HG02970 (cell line): ENCODE data around the gene PRPS2.

Source experiments
- ATAC-seq: cut with Tn5 transposase; IDR thresholded peaks from one replicate; pipeline ENCODE4 v1.9.1; 2021; ENCODE audit warnings: mild to moderate bottlenecking, moderate library complexity, moderate number of reproducible peaks; ENCODE audit not compliant: unreplicated experiment, low FRiP score

PRPS2 gene

DNA sequence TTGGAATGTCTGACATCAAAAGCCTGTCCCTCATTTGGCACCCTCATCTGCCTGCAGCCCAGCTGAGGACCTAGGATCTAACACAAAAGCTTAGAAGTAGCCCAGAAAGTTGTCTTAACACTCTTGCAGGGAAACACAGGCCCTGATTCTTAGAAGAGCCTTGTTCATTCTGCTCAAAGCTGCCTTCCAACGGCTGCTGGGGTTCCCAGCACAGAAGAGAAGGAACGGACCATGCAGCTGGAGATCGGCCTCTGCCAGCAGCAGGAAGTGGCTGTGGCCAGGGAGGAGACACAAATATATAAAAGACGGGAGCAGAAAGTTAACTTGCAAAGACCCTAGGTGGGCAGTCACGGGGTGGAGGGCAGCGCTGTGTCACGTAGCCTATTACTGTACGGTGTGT lies 20.4 kb downstream of the PRPS2 start:
- no peak for ATAC-seq

DNA sequence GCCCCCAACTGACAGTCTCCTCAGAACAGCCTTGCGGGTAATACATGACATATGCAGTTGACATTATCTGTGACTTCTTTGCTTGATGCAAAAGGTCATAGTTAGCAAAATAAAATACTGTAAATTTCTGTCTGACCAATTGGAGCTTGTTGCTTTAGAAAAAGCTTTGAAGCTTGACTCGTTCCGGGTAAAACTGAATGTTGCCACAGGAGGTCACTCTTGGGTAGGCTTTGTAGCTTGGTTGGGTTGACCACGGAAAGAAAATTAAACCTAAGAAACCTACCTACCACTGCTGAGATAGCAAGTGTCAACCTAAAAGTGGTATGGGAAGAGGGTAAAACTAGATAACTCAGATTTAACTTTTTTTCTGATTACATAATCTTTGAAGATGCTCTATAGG lies 23.2 kb downstream of the PRPS2 start:
- no peak for ATAC-seq

DNA sequence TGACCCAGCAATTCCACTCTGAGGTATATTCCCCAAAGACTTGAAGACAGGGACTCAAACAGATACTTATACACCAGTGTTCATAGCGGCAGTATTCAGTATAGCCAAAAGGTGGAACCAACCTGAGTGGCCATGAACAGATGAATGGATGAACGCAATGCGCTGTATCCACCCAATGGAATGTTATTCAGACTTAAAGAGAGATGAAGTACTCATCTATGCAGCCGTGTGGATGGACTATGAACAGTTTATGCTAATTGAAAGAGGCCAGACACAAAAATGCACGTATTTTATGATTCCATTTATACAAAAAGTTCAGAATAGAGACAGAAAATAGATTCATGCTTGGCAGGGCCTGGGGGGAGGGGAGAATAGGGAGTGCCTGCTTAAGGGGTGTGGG lies 26.3 kb downstream of the PRPS2 start:
- no peak for ATAC-seq

DNA sequence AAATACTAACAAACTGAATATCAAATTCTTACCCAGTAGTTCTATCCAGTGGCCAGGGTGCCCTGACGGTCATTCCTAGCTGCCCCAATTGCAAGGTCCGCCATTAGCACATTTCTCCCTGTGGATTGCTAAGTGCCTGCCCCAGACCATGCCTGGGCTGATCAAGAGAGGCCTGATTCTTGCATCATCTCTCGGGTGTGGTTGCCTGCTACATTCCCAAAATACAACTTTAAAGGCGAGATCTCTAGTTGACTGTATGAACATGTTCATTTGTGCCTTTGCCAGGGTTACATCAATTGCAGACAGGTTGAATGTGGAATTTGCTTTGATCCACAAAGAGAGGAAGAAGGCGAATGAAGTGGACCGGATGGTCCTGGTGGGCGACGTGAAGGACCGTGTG lies 28.0 kb downstream of the PRPS2 start:
- ATAC-seq, result no peak

DNA sequence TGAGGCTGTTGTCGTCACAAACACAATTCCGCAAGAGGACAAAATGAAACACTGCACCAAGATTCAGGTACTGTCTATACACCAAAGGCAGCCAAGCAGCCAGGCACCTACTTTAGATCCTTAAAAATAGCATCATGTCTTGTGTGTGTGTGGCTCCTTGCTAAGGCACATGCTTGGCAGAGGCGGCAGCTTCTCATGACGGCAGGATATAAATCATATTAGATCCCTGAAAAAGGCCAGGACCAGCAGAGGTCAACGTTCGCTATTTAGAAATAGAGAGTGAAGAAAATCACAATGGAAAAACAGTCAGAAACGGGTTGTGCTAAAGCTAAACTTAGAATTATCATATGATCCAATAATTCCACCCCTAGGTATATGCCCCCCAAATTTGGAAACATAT lies 29.5 kb downstream of the PRPS2 start:
- no peak for ATAC-seq

DNA sequence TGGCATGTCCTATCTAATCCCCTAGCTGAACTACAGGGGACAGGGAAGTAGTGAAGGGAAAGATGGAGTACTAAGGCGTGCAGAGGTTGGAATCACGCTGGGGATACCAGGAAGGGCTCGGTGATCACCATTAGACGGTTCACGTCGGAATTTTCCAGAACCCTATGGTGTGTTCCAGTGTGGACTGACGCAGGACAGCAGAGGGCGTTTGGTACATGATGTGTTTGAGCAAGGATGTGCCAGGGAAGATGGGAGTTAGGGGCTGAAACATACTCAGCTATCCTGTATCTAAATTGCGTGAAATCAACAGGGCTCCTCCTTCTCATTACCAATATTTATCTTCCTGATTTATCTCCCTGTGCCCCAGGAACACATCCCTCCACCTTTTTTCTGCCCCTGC lies 33.7 kb downstream of the PRPS2 start:
- ATAC-seq, result no peak

DNA sequence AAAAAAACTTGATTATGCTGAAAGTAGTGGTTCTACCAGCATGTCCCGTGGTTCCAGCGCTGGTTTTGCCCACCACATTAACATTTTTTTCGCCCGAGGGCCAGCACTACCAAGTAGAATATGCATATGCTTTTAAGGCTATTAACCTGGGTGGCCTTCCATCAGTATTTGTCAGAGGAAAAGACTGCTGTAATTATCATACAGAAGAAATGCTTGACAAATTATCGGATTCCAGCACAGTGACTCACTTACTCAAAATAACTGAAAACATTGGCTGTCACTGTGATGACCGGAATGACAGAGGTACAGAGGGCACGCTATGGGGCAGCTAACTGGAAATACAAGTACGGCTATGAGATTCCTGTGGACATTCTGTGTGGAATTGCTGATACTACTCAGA lies 34.6 kb downstream of the PRPS2 start:
- no peak for ATAC-seq

DNA sequence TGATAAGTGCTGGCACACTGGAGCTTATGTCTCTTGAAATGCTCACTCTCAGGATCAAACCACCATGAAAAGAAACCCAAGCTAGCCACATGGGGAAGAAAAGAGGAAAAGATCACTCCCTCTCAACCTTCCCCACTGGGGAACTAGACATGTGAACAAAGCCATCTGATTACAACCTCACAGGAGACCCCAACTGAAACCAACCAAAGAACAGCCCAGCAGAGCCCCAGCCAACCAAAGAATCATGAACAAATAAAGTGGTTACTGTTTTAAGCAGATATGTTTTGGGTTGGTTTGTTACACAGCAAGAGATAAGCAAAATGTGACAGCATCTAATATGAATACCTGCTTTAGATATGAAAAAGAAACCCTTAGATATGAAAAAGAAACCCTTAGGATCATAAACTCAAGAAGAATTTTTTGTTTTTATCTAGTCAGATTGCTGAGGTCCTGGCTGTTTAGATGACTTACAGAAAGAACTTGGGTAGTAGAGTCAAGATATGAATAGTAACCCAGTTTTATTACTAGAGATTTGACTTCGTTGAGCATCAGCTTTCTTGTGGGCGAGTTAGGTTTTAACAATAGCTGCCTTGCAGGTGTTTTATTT lies 52.0 kb downstream of the PRPS2 start:
- no peak for ATAC-seq

DNA sequence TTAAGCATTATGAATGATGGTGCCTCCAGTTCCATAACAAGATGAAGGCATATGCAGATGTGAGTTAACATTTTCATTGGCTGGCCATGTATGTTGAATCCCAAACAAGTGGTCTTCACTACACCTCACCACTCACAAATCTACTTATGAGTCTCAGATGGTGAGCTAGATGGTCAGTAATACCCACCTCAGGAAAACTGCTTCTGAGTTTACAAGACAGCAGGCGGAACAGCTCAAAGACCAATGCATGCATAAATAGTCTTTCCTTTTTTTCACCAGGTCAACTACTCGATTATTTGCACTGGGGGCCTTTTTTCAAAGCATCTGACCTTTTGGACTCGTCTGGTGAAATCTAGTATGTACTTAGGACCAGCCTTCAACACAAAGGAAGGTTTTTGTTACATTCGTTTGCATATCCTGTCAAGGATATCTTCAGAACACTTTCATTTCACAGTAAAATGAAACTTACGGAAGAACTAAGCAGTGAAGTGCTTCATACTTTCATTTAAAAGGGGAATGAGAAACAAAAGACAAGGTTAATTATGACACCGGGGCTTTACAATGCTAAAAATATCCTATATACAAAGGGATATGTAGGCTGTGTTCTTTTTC lies 52.6 kb downstream of the PRPS2 start:
- peak; percentile 85 for ATAC-seq

DNA sequence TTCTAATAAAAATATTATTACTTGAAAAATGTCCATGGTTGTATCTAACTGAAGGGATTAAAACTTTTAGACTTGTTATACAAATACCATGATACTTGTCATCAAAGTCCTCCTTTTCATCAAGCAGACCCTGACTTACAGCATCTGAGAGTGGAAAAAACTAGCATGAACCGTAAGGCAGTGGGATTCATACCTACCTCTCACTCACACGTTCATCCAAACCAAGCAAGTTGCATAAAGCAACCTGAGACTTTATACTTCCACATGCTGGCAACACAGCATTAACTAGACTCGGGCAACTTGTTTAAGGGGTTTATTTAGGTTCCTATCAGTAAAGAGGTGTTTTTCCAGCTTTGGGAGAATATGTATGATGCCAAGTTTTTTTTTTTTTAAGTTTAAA lies 53.1 kb downstream of the PRPS2 start:
- peak; percentile 17 for ATAC-seq

DNA sequence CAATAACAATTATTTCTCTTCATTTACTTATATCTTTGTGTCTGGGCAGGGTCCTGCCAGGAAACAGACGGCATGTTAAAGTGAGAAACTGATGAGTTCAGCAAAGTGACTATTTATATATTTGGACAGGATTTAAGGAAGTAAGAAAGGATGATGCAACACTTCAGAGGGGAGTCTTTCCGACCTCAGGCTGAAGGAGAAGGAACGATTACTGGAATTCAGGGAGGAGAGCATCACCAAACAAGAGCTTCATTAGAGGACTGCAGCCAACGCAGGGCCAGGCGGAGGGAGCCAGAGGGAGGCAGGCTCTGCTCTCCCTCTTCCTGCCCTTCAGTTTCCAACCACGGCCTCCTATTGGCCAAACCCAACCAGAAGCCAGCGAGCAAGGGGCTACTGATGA lies 74.1 kb downstream of the PRPS2 start:
- ATAC-seq, result no peak

DNA sequence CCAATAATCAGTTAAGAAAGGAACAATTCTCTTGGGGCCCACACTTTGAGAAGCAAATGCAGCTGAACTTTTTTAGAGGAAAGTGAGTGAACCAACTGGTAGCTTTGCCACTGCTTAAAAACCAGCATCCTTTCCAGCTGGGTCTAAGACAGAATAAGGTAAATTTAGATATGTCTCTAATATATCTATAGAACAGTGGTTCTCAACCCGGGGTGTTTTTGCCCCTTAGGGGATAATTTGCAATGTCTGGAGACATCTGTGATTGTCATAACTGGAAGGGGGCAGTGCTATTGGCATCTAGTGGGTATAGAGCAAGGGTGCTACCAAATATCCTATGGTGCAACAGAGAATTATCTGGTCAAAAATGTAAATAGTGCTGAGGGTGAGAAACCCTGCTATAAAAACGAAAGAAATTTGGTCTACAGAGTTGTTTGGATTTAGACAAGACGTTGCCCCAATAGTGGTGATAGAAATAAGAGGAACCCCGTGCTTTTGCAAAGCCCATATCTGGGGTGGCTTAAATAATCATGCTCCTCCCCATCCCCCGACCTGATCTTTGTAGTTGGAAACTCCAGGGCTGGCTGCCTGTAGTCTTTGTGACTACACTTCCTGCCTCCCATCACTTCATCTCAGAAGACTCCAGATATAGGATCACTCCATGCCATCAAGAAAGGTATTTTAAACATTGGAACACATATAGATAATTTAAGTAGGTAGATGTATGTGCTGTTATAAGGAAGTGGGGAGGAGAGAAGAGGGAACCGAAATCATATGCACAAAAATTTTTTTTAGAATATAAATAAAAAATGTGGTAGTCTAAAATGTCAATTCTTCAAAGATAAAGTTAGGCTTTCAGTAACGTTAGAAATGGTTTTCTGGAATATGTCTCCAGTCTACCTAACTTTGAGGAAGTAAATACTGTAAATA lies 75.5 kb downstream of the PRPS2 start, which contains the start of gene TLR7:
TLR7 (plus strand) TSS at position 622 of the 927 bp plus-strand sequence. CDS start 507 bp downstream, outside the sequence.
- ATAC-seq, result no peak

DNA sequence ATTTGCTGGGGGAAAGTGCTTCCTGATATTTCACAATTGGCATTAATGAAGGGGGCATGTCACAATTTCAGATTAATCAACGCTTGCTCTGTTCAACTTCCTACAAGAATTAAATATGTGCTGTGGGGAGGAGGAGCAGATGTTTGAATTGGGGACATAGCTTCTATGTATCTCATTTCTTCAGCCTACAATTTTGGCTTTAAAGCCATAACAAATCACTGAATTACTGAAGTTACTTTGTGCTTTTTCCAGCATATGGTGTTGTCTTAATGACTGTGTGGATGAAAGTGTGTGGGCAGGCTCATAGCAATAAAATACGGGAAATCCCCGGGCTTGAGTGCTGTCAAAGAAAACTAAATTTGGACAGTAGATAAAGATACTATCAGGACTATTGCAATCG lies 76.5 kb downstream of the PRPS2 start:
- no peak for ATAC-seq

DNA sequence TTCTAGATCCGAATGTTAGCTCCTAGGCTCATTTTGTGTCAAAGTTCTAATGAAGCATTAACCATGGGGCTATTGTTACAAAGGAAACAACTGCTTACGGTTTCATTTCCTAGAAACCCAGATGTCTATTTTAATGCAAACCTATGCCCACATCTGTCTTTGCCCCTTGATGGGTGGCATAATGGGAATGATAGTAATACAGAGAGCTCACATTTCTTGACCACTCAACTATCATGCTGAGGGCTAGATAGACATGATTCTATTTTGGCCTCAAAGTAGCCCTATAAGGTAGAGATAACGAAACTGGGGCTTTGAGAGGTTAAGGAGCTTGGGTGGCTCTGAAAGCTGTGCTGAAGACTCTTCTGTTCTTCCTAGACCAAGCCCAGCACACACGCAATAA lies 77.5 kb downstream of the PRPS2 start:
- no peak for ATAC-seq

DNA sequence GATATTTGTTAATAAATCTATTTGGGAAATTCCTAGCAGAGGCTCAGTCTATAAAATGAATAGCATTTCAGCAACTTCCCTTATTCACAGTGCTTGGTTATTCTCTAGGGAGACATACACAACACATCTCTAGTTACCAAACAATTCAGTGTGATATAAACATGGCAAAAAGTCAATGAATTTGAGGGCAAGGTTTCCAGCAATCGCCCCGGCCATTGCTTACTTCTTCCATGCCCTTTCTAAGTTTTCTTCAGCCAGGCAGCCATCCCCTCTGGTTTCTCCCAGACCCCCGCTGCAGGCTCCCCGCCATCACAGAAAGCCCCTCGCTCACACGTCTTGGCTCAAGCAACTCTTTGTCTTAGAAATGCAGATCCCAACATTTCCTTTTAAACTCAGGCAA lies 80.0 kb downstream of the PRPS2 start:
- no peak for ATAC-seq

DNA sequence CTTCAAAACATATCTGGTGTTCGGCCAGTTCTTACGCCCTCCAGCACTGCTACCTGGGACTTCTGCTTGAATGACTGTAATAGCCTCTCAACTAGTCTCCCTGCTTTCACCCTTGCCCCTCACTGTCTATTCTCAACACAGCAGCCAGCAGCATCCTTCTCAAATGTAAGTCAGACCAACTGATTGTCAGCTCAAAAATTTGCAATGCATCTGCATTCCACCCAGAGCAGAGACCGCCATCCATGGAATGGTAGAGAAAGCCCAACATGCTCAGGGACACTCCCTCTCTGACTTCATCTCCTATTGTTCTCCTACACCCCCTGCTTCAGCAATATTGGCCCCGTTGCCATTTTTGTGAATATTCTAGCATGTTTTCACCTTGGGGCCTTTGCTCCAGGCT lies 81.5 kb downstream of the PRPS2 start:
- ATAC-seq, result no peak
